Daoy (cell line): ENCODE data around the gene GNAS-AS1. TPM values are rescaled to one million over a fixed set of nuclear protein-coding genes. Genes with fewer than 3 reads are reported as not detected.

Source experiments
- DNase-seq: peaks from one replicate; pipeline ENCODE4 v3.0.0-alpha.2; 2015; ENCODE audit warnings: low read depth
- total RNA-seq: library from RNA; depleted of rRNA; stranded (reverse); fragments of >200 nt; shearing (Covaris generic); gene quantifications from 2 replicates; pipeline ENCODE4 v1.2.3, GENCODE V29; 2014; rRNA removed

Gene GNAS-AS1
- total RNA-seq: 1.3 and 3.1 TPM in 2 replicates

- DNase-seq: peak; percentile 94
These were observed at the start of gene GNAS-AS1 for GRCh38 chr20:58850693-58851174. TSS of gene GNAS-AS1 (minus strand) at chr20:58850902.

GRCh38 chr20:58900397-58900796, 49.7 kb upstream of the GNAS-AS1 start:
- no peak for DNase-seq

- DNase-seq: no peak
These were observed 48.8 kb upstream of the GNAS-AS1 start for GRCh38 chr20:58899512-58899911.

GRCh38 chr20:58898629-58899408, 48.1 kb upstream of the GNAS-AS1 start:
- DNase-seq: no peak

- DNase-seq: no peak
These were observed 46.8 kb upstream of the GNAS-AS1 start for GRCh38 chr20:58897488-58897887.

GRCh38 chr20:58896820-58897219, 46.1 kb upstream of the GNAS-AS1 start:
- no peak for DNase-seq

GRCh38 chr20:58895448-58896180, 44.9 kb upstream of the GNAS-AS1 start:
- DNase-seq: no peak

- no peak for DNase-seq
These were observed 44.1 kb upstream of the GNAS-AS1 start for GRCh38 chr20:58894652-58895447.

- no peak for DNase-seq
These were observed 42.8 kb upstream of the GNAS-AS1 start for GRCh38 chr20:58893355-58894120.

GRCh38 chr20:58892932-58893224, 42.2 kb upstream of the GNAS-AS1 start:
- no peak for DNase-seq

- DNase-seq: peak; percentile 74
These were observed 41.6 kb upstream of the GNAS-AS1 start for GRCh38 chr20:58892141-58892931.

- peak; percentile 51 for DNase-seq
These were observed 41.0 kb upstream of the GNAS-AS1 start for GRCh38 chr20:58891718-58892140.

GRCh38 chr20:58891086-58891717, 40.5 kb upstream of the GNAS-AS1 start:
- DNase-seq: peak; percentile 80

GRCh38 chr20:58890518-58891085, 39.9 kb upstream of the GNAS-AS1 start:
- peak; percentile 75 for DNase-seq

GRCh38 chr20:58889798-58890517, 39.3 kb upstream of the GNAS-AS1 start:
- no peak for DNase-seq

GRCh38 chr20:58889334-58889760, 38.6 kb upstream of the GNAS-AS1 start:
- DNase-seq: no peak

GRCh38 chr20:58888521-58889333, 38.0 kb upstream of the GNAS-AS1 start:
- DNase-seq: peak; percentile 81

GRCh38 chr20:58888103-58888502, 37.4 kb upstream of the GNAS-AS1 start:
- DNase-seq: no peak
